ENCODE data around the gene NDUFA12.

DNA sequence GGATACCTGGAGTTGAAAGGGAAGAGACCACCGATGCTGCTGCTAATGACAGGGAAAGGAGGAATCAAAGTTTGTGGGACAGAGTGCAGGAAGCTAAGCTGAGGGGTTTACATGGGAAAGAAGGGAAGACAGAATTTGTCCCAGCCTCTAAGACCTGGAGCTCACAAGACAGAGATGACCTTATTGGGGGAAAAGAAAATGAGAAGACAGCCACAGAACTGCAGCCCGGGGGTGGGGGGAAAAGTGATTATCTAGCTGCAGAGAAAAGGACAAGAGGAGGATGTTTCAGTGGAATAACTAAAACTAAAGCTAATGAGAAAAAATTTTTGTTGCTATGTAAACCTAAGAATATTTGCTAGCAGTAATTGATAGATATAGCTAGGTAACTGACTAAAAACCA is 30.7 kb downstream of the NDUFA12 start:
- TF ChIP-seq, protein P1, sequence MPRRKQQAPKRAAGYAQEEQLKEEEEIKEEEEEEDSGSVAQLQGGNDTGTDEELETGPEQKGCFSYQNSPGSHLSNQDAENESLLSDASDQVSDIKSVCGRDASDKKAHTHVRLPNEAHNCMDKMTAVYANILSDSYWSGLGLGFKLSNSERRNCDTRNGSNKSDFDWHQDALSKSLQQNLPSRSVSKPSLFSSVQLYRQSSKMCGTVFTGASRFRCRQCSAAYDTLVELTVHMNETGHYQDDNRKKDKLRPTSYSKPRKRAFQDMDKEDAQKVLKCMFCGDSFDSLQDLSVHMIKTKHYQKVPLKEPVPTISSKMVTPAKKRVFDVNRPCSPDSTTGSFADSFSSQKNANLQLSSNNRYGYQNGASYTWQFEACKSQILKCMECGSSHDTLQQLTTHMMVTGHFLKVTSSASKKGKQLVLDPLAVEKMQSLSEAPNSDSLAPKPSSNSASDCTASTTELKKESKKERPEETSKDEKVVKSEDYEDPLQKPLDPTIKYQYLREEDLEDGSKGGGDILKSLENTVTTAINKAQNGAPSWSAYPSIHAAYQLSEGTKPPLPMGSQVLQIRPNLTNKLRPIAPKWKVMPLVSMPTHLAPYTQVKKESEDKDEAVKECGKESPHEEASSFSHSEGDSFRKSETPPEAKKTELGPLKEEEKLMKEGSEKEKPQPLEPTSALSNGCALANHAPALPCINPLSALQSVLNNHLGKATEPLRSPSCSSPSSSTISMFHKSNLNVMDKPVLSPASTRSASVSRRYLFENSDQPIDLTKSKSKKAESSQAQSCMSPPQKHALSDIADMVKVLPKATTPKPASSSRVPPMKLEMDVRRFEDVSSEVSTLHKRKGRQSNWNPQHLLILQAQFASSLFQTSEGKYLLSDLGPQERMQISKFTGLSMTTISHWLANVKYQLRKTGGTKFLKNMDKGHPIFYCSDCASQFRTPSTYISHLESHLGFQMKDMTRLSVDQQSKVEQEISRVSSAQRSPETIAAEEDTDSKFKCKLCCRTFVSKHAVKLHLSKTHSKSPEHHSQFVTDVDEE (CRISPR knock-in tag; IDR thresholded peaks at IDR 0.05), result no peak
- no peak for TF ChIP-seq BACH2 (CRISPR knock-in tag; IDR thresholded peaks at IDR 0.05; ENCODE audit: borderline replicate concordance)
- TF ChIP-seq CSDC2 (CRISPR knock-in tag; IDR thresholded peaks at IDR 0.05), result no peak
- no peak for TF ChIP-seq ZFP30 (CRISPR knock-in tag; IDR thresholded peaks at IDR 0.05)
- no peak for TF ChIP-seq PATZ1 (CRISPR knock-in tag; IDR thresholded peaks at IDR 0.05; ENCODE audit: borderline replicate concordance)
- TF ChIP-seq ZNF565 (CRISPR knock-in tag; conservative IDR thresholded peaks at IDR 0.05; ENCODE audit: low read depth), result no peak
- no peak for TF ChIP-seq ZNF70 (CRISPR knock-in tag; IDR thresholded peaks at IDR 0.05)
- no peak for TF ChIP-seq SNAI2 (CRISPR knock-in tag; IDR thresholded peaks at IDR 0.05)
- TF ChIP-seq, protein P2, sequence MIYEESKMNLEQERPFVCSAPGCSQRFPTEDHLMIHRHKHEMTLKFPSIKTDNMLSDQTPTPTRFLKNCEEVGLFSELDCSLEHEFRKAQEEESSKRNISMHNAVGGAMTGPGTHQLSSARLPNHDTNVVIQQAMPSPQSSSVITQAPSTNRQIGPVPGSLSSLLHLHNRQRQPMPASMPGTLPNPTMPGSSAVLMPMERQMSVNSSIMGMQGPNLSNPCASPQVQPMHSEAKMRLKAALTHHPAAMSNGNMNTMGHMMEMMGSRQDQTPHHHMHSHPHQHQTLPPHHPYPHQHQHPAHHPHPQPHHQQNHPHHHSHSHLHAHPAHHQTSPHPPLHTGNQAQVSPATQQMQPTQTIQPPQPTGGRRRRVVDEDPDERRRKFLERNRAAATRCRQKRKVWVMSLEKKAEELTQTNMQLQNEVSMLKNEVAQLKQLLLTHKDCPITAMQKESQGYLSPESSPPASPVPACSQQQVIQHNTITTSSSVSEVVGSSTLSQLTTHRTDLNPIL (CRISPR knock-in tag; IDR thresholded peaks at IDR 0.05; ENCODE audit: low read depth), result no peak
- TF ChIP-seq, protein P3, sequence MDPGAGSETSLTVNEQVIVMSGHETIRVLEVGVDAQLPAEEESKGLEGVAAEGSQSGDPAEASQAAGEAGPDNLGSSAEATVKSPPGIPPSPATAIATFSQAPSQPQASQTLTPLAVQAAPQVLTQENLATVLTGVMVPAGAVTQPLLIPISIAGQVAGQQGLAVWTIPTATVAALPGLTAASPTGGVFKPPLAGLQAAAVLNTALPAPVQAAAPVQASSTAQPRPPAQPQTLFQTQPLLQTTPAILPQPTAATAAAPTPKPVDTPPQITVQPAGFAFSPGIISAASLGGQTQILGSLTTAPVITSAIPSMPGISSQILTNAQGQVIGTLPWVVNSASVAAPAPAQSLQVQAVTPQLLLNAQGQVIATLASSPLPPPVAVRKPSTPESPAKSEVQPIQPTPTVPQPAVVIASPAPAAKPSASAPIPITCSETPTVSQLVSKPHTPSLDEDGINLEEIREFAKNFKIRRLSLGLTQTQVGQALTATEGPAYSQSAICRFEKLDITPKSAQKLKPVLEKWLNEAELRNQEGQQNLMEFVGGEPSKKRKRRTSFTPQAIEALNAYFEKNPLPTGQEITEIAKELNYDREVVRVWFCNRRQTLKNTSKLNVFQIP (CRISPR knock-in tag; IDR thresholded peaks at IDR 0.05; ENCODE audit: borderline replicate concordance, low read depth), result no peak
- TF ChIP-seq ISL1 (CRISPR knock-in tag; IDR thresholded peaks at IDR 0.05), result no peak
- TF ChIP-seq ARNTL (CRISPR knock-in tag; IDR thresholded peaks at IDR 0.05; ENCODE audit: borderline replicate concordance, low read depth), result no peak

All from SK-N-SH treated with all-trans-retinoic acid at 6 μM for 48 hours (cell line).